Activated CD8-positive, alpha-beta memory T cell treated with anti-CD3 and anti-CD28 coated beads for 4 hours (primary cell): Measurements from ENCODE around the gene FAM174C.

Experiments
- DNase-seq, 2 donors: peaks; one replicate each; pipeline ENCODE4 v3.0.0-alpha.2; 2020; ENCODE audit warnings: low read depth in 2 of 2

The FAM174C gene

DNA sequence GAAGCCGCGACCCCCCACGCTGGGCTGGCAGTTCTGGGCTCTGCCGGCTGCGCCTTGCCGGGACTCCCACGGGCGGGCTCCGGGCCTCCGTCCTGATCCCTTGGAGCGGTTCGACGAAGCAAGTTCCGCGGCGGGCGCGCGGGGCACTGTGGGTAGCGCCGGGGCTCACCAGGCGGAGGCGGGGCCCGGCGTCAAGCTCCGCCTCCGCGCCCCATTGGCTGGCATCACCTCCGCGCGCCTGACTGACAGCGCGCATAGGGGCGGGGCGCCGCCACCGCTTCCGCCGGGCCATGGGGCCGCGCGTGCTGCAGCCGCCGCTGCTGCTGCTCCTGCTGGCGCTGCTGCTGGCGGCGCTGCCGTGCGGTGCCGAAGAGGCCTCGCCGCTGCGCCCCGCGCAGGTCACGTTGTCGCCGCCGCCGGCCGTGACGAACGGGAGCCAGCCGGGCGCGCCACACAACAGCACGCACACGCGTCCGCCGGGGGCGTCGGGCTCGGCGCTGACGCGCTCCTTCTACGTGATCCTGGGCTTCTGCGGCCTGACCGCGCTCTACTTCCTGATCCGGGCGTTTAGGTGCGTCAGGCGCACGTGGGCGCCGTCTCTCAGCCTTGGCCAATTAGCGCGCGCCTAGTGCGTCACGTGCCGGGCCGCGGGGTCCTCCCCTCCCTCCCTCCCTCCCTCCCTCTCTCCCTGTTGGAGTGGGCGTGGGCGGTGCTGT lies at the start of gene FAM174C:
FAM174C (plus strand) TSS at position 271 of the 716 bp plus-strand sequence; CDS start at position 291, 20 bp downstream.
- DNase-seq = peak; percentile 93 to 97

DNA sequence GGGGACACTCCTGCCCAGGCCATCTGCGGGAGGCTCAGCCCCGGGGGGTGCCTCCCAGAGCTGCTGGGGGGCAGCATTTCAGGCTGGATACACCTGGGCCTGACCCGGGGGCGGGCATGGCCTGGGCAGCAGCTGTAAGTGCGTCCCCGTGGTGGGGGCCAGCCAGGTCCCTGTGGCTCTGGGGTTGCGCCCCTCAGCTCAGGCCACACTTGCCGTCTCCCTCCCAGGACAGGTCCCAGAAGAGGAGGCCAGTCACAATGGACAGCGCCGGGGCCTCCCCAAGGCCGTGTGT lies 49.2 kb upstream of the FAM174C start:
- no peak for DNase-seq

GRCh38 chr19:1226522-1227303 lies 48.6 kb upstream of the FAM174C start:
- DNase-seq = no peak

DNA sequence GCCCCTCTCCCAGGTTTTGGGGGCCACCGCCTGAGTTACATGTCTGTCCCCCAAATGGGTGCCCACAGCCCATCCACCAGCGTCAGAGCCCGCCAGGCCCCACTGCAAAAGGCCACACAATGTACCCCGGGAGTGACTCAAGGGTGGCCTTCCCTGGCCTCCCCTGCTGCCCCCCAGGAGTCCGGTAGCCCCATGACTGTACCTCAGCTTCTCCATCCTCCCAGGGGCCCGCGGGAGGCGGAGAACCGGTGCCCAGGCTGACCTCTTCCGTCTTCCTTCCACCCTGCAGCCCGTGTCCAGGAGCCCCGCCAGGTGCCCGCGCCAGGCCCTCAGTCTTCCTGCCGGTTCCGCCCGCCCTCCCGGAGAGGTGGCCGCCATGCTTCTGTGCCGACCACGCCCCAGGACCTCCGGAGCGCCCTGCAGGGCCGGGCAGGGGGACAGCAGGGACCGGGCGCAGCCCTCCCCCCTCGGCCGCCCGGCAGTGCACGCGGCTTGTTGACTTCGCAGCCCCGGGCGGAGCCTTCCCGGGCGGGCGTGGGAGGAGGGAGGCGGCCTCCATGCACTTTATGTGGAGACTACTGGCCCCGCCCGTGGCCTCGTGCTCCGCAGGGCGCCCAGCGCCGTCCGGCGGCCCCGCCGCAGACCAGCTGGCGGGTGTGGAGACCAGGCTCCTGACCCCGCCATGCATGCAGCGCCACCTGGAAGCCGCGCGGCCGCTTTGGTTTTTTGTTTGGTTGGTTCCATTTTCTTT lies 47.9 kb upstream of the FAM174C start:
- no peak for DNase-seq

- no peak for DNase-seq
These were observed 47.0 kb upstream of the FAM174C start for GRCh38 chr19:1228161-1228957.

- no peak for DNase-seq
These were observed 46.0 kb upstream of the FAM174C start for GRCh38 chr19:1229056-1229923.

DNA sequence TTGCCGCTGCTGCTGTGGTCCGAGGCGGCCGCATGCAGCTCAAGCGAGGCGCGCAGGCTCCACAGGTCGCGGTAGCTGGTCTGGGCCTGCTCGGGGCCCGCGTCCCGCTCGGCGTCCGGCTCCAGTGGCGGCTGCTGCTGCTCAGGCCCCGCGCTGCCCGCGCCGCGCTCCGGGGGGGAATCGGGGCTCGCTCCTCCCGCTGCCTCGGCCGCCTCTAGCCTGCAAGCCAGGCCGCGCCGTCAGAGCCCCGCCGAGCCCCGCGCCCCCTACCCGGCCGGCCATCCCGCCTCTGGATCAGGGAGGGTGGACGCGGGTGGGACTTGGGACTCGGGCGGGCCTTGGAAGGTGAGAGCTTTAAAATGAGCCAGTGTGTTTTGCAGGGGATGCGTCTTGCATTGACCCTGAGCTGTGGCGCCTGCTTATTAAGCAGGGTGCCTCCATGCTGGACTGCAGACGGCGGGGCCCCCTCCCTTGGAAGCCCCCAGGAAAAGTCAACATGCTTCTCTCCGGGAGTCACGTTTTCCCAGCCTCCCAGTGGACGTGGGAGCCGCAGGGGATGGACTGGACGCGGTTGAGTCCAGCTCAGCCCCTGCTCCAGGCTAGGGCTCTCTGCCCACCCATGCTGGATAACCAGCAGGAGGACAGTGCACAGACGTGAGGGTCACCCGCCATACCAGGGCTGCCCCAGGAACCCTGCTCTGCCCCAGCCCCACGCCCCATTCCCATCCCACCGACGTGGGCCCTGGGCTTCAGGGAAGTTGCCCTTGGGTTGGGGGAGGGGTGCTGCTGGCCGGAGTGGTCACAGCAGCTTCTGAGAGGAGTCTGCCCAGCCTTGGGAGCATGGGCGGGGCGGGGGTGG lies 45.2 kb upstream of the FAM174C start:
- no peak for DNase-seq

DNA sequence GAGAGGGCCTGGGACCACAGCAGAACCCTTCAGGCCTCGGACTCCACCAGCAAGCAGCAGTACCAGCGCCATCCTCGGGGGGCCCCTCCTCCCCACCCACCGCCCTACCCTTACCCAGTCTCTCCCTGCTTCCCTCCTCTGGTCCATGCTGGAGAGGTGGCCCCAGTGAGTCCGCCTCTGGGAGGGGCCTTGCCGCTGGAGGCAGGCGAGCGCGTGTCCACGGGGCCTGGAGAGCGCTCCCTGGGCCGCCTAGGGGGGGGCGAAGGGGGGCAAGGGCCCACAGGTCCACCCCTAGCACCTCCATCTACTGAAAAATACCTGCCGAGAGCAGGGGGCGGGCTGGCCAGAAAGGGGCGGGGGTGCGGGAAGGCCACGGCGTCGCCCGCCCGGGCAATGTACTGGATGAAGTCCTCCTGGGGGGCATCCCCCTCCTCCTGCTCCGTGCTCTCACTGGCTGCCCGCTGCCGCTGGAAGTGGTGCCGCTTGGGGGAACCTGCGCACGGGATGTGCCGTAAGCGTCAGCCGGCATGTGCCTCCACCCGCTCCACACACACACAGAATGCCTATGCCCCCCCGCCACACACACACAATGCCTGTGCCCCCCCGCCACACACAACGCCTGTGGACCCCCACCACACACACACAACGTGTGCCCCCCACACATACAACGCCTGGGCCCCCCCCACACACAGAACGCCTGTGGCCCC lies 44.4 kb upstream of the FAM174C start:
- no peak for DNase-seq

DNA sequence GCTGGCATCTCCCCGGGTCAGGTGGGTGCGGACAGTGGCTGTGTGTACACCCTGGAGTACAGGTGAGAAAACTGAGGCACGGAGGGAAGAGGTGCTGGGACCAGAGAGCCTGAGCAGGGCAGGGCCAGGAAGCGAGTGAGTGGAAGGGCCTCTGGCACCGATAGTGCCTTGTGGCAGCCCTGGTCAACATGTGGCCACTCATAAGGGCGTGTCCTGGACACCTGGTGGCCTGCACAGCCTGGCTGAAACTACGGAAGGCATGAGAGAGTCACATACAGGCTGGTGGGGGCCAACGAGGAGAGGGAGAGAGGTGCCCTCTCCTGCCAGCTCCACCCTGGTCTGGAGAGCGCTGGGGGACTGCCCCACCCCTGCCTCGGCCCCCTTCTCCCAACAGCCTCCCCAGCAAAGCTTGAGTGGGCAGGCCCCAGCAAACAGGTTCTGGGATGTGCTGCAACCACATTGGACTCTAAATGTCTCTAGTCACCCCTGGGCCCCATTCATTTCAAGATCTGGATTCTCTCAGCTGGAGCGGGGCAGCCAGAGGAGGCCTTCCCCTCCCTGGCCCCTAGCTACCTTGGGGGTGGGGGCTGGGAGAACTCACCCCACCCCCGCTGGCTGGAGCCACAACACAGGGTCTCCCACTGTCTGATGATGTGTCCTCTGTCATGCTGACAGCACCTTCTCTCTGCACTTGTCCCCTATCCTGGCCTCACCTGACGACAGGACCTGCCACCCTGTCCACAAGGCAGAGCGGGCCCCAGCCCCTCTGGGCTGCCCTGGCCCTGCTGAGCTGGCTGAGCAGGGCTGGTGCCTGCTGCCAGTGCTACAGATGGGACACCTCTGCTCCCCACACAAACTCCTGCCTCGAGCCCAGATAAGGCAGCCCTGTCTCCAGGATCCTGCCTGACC lies 43.3 kb upstream of the FAM174C start:
- no peak for DNase-seq

DNA sequence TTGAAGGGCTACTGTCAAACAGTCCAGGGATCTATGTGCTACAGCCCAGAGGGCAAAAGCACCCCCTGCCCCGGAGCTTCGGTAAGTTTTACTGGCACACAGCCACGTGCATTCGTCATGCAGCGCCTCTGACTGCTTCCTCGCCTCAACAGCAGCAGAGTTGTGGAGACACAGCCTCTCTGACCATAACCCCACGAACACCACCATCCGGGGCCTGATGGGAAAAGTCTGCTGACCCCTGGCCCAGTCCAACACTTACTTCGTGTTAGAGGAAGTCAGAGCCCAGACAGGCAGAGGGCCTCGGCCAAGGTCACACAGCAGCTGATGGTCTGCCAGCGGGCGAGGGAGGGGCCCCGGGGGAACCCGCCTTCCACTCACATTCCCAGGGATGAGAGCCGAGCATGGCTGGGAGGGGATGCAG lies 42.7 kb upstream of the FAM174C start:
- no peak for DNase-seq

DNA sequence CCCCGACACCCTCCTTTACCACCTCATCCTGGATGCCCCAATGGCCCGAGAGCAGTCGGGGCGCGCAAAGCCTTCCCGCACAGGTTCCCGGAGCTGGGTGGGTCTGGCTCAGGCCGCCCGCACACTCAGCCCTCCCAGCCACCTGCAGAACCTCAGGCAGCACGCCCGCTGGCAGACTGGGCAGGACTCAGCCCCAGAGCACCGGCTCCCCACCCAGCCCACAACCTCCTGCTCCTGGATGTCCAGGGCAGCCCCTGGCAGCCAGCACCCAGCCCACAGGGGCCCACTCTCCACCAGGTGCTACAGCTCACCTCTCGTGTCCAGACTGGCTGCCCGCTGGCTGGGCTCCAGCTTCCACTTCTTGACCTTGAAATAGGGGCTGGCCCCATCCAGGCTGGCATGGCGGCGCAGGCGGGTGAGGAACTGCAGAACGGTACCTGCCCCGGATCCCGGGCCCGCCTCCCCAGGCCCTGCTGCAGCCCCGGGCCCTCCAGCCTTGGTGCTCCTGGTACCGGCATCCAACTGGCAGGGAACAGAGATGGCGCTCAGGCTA lies 42.1 kb upstream of the FAM174C start:
- no peak for DNase-seq

GRCh38 chr19:1234051-1234954 lies 41.0 kb upstream of the FAM174C start:
- no peak for DNase-seq

DNA sequence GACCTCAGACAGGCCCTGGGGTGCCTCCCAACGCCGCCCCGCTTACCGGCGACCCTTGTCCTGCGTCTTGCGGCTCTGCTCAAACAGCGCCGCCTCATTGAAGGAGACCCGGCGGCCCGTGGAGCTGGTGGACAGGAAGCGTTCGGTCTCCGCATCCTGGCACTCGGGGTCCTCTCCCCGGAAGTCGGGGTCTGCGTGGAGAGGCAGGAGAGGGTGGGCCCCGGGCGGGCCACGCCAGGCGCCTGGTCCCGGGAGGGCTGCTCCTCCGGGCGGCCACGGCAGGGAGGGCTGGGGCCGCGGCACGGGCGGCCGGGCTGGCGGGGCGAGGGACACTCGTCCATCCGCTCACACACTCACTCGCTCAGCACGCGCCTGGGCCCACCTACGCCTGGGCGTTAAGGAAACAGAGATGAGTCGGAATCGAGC lies 40.4 kb upstream of the FAM174C start:
- no peak for DNase-seq

DNA sequence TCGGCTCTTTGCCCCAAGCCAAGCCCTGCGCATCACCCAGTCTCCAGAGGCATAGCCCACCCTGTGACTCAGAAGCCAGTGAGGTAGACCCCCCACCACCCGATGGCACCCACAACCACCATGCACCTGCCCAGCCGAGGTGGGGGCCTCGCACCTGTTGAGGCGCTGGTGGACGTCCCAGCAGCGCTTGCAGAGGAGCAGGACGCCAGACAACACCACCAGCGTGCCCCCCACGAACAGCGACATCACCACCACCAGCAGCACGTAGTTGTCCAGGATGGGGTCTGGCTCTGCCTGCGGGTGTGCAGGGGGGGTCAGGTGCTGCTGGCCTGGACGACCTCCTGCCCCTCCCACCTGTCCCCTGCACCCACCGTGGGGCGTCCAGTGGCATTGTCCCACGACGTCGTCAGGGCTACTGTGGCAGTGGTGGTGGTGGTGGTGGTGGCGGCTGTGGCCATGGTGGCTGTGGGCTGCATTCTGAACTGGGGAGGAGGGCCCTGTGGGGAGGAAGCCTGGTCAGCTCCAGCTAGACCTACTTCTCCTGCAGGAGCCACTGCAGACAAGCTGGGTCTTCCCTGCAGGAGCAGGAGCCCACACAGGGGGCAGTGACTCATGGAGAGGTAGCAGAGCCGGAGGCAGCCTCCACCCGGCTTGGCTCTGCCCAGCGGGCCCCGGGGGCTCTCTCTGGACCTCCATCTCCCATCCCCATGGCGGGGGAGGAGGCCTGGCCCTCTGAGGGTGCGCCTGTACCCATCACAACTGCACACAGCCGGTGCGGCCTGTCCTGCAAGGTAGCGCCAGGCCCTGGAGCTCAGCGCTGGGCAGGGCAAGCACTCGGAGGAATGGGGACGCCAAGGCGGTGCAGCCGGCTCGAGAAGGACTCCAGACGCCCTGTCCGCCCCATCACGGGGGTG lies 39.4 kb upstream of the FAM174C start:
- DNase-seq = no peak

GRCh38 chr19:1236576-1236975 lies 38.8 kb upstream of the FAM174C start:
- DNase-seq = no peak
